SK-N-MC (cell line): ENCODE results near the gene PDLIM7.

Source experiments
- EZH2 ChIP-seq: fragments of 200-600 bp; sonication (generic); IDR thresholded peaks from one replicate; pipeline ENCODE4 v1.6.1; 2017; ENCODE audit warnings: antibody characterized with exemption
- FOXP2 ChIP-seq: optimal IDR thresholded peaks from 2 replicates; pipeline ENCODE3; 2011; ENCODE audit warnings: mild to moderate bottlenecking, moderate library complexity; ENCODE audit not compliant: insufficient read depth; ENCODE audit errors: extremely low read length, control extremely low read depth
- POLR2AphosphoS5 ChIP-seq: IDR thresholded peaks from 2 replicates; pipeline ENCODE4 v1.6.1; 2012; ENCODE audit warnings: mild to moderate bottlenecking, low read depth, low read length, borderline replicate concordance

DNA sequence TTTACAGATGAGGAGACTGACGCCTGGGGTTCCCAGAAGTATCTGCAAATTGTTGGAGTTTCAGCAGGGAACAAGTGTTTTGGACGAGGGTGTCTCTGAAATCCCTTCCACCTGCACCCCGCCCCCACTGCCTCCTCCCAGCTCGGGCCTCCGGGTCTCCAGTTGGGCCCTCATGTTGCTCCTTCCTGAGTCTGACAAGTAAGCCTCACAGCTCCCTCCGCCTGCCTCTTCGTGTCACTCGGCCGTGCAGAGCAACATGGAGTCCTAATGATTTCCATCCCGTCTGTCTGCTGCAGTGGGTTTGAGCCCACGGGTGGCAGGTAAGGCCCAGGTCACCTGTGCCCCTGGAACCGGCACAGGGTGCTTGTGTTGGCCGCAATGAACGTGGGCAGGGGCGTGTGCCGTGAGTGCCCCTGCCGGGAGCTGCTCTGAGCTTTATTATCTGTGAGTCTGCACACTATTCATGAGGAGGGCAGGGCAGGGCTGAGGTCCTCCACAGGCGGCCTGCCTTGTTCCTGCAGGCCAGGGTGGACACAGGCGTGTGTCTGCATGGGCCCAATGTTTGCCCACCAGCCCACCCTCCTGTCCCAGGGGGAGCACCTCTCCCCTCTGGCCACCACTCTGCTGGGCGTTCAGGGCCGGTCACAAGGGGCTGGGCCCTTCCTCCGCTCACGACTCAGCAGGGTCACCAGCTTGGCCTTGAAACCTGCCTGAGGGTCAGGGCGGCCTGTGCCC lies 6.1 kb upstream of the PDLIM7 start:
- TF ChIP-seq EZH2 (no peak), POLR2AphosphoS5 (no peak), FOXP2 (no peak)
